ENCODE measurements around the gene BCL11B.
A peak's percentile ranks its signal among the peaks of the same experiment; 100 is the strongest.

BCL11B gene

DNA sequence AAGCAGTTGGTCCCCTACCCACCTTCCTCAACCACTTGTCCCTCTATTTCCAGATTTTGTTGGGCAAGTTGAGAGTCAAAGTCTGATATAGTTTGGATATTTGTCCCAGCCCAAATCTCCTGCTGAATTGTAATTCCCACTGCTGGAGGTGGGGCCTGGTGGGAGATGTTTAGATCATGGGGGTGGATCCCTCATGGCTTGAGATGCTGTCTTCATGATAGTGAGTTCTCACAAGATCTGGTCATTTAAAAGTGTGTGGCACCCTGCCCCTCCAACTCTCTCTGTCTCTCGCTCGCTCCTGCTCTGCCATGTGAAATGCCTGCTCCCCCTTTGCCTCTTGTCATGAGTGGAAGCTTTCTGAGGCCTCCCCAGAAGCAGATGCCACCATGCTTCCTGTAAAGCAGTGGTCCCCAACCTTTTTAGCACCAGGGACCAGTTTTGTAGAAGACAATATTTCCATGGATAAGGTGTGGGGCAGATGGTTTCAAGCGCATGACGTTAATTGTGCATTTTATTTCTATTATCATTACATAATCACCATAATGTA is 37.3 kb upstream of the BCL11B start:
- TF ChIP-seq, protein P1, sequence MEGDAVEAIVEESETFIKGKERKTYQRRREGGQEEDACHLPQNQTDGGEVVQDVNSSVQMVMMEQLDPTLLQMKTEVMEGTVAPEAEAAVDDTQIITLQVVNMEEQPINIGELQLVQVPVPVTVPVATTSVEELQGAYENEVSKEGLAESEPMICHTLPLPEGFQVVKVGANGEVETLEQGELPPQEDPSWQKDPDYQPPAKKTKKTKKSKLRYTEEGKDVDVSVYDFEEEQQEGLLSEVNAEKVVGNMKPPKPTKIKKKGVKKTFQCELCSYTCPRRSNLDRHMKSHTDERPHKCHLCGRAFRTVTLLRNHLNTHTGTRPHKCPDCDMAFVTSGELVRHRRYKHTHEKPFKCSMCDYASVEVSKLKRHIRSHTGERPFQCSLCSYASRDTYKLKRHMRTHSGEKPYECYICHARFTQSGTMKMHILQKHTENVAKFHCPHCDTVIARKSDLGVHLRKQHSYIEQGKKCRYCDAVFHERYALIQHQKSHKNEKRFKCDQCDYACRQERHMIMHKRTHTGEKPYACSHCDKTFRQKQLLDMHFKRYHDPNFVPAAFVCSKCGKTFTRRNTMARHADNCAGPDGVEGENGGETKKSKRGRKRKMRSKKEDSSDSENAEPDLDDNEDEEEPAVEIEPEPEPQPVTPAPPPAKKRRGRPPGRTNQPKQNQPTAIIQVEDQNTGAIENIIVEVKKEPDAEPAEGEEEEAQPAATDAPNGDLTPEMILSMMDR (IDR thresholded peaks at IDR 0.05) = no peak
- Histone ChIP-seq H3K27ac (no peak overlapping the region), H3K4me3 (no peak overlapping the region)
- peak; percentile 5 for DNase-seq (ENCODE audit: low spot score)

DNA sequence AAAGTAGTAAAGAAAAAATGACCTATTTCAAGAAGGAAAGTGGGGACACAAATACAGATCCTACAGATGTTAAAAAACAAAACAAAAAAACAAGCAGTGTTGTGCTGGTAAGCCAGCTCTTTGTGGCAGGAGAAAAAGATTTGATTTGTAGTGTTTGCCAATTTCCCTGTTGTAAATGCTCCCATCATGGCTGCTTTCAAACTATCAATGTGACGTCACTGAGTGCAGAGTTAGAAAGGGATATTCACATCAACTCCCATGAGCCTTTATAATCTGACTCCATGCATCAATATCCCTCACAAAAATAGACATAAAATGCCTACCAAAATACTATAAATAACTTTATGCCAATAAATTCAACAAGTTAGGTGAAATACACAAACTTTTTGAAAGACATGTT is 32.2 kb upstream of the BCL11B start:
- DNase-seq (ENCODE audit: low spot score) = no peak
- Histone ChIP-seq H3K27ac (no peak overlapping the region), H3K4me3 (no peak overlapping the region)
- TF ChIP-seq, protein P1 (IDR thresholded peaks at IDR 0.05) = no peak

DNA sequence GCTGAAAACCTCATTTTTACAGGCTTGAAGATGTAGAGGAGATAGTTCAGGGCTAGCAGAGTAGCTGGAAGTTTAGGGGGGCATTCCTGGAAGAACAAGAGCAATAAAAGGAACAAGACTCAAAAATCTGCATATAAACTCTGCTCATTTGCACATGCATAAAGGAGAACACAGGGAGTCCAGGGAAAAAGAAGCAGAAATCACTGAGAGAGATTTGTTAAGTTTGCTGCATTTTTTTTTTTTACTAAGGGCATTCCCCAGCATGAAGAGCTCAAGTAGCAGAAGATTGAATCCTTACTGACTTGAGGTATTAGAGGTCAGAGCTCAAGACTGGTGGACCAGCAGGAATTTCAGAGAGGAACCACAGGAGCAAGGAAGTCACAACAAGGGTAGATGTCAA is 28.2 kb upstream of the BCL11B start:
- DNase-seq (ENCODE audit: low spot score) = no peak
- TF ChIP-seq, protein P1 (IDR thresholded peaks at IDR 0.05) = no peak
- no peak overlapping the region for H3K4me3 ChIP-seq
- no peak overlapping the region for H3K27ac ChIP-seq

DNA sequence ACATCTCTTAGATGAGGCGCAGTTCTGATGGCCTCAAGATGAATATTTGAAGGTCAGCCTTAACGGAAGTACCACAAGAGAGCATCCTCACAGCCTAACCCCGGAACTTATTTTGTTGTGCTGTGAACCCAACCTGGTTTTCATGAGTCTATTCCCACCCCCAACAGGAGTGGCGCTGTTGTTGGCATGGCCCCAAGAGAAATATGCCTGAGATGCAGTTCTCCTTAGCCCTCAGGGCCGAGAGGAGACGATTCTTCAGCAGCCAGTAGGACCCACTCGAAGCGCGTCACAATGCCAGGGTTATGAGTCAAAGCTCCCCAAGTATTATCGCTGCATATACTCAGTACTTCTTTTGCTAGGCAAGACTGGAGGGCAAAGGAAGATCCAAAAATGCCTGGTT is 24.5 kb upstream of the BCL11B start:
- H3K4me3 ChIP-seq = no peak overlapping the region
- TF ChIP-seq, protein P1 (IDR thresholded peaks at IDR 0.05) = no peak
- no peak overlapping the region for H3K27ac ChIP-seq
- no peak for DNase-seq (ENCODE audit: low spot score)

DNA sequence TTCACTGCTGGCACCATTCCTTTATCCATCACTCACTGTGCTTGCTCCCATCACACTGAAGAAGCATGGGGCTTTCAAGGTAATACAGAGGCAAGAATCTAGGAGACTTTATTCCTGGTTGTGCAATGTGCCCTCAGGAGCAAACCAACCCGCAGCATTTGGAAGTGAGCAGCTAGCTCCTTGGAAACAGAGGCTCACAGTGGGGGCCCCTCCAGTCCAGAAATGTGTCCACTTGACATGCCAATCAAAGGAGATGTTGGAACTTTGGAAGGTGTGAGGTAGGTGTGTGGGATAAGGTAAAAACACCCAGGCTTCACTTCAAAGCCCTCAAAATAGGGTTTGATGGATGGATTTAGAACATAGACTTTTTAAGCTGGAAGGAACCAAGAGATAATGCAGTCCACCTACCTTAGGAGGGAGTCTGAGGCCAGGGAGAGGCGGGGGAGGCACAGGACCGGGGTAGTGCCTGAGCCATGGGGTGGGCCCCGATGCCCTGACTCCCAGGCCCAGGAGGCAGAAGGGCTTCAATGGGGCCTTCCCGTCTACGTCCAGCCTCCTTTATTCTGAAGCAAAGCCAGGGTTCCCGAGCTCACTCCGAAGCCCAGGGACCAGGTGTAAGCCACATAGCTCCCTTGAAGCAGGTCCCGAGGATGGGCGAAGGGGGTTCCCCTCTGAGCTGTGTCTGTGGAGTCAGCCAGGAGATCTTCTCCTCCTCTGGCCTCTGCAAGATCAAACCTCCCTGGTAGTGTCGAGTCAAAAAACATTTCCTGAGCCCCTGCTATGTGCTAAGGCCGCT is 17.6 kb upstream of the BCL11B start:
- no peak for DNase-seq (ENCODE audit: low spot score)
- Histone ChIP-seq H3K27ac (no peak overlapping the region), H3K4me3 (no peak overlapping the region)
- TF ChIP-seq, protein P1 (IDR thresholded peaks at IDR 0.05) = no peak

GRCh38 chr14:99288948-99289347 is 17.0 kb upstream of the BCL11B start:
- no peak for DNase-seq (ENCODE audit: low spot score)
- H3K4me3 ChIP-seq = no peak overlapping the region
- no peak overlapping the region for H3K27ac ChIP-seq
- TF ChIP-seq, protein P1 (IDR thresholded peaks at IDR 0.05) = no peak

Measured in coronary artery (tissue), 2 donors.